Hepatocyte (in vitro differentiated cells): ENCODE data around the gene NUAK1.

Source experiments
- CTCF ChIP-seq: fragments of 200-600 bp; sonication (generic); IDR thresholded peaks from 2 replicates; pipeline ENCODE4 v1.5.1; 2016; ENCODE audit warnings: antibody characterized with exemption, mild to moderate bottlenecking; ENCODE audit not compliant: poor library complexity
- EZH2 ChIP-seq: fragments of 200-600 bp; sonication (generic); IDR thresholded peaks from 2 replicates; pipeline ENCODE4 v1.6.1; 2016; ENCODE audit warnings: antibody characterized with exemption, mild to moderate bottlenecking, borderline replicate concordance
- EZH2phosphoT487 ChIP-seq: fragments of 200-600 bp; sonication (generic); IDR thresholded peaks from one replicate; pipeline ENCODE4 v1.6.1; 2018; ENCODE audit warnings: antibody characterized with exemption, mild to moderate bottlenecking, low read depth, moderate library complexity; ENCODE audit not compliant: unreplicated experiment, severe bottlenecking

- no peak for TF ChIP-seq EZH2
- TF ChIP-seq CTCF: no peak
- TF ChIP-seq EZH2phosphoT487: no peak
Observed at GRCh38 chr12:106110626-106111300, 28.0 kb downstream of the NUAK1 start.
